Pancreas (tissue), 10 donors: ENCODE results near the gene MIDN. TPM values are rescaled to one million over a fixed set of nuclear protein-coding genes. Genes with fewer than 3 reads are reported as not detected.

ENCODE experiments used
- ATAC-seq, 4 donors: fragments of 200-7000 bp; cut with Tn5 transposase; one replicate each; pipeline versions ENCODE4 v1.8.0 to v1.9.1; 2020; ENCODE audit warnings: mild to moderate bottlenecking in 4 of 4, moderate library complexity in 4 of 4
- DNase-seq, 6 donors: peaks; one replicate each; pipeline ENCODE4 v3.0.0-alpha.2; 2020
- FAIRE-seq: peaks from 2 replicates; lab custom pipeline; 2012; peaks lifted over from hg19 to GRCh38; lab: Jason Lieb, UNC
- H3K27ac ChIP-seq, 4 donors: fragments of 200-600 bp; sonication (generic); 1 replicate in 3 of 4; 2 replicates in 1 of 4; pipeline versions ENCODE4 v1.5.0 to v1.8.0; 2020
- H3K27me3 ChIP-seq, 4 donors: fragments of 200-600 bp; one replicate each; pipeline ENCODE4 v1.8.0; 2021
- H3K36me3 ChIP-seq, 3 donors: fragments of 200-600 bp; sonication (generic) in 1 of 3; one replicate each; pipeline versions ENCODE4 v1.5.0 to v1.8.0; 2020 to 2021
- H3K4me1 ChIP-seq, 3 donors: fragments of 200-600 bp; one replicate each; pipeline ENCODE4 v1.8.0; 2021
- H3K4me3 ChIP-seq, 4 donors: fragments of 200-600 bp; sonication (generic) in 2 of 4; one replicate each; pipeline versions ENCODE4 v1.5.0 to v1.8.0; 2020 to 2021
- H3K9me3 ChIP-seq, 4 donors: fragments of 200-600 bp; one replicate each; pipeline ENCODE4 v1.8.0; 2021
- CTCF ChIP-seq, 4 donors: fragments of 200-600 bp; sonication (generic) in 3 of 4; IDR thresholded peaks; one replicate each; pipeline versions ENCODE4 v1.5.0 to v1.8.0; 2021; ENCODE audit warnings: antibody characterized with exemption in 4 of 4
- WGBS, 2 donors: extraction: QIAGEN DNeasy Blood & Tissue Kit; methylation state at CpG; one replicate each; pipeline ENCODE4 v1.1.7; 2013; 5-methylcytosine and 5-hydroxymethylcytosine counted together
- intact Hi-C, 3 donors: fragments of 100-400 bp; cut with DNase I; formaldehyde crosslinking; loops; one replicate each; pipeline versions ENCODE4 v1.11.1 to v1.14.2; 2022
- polyA plus RNA-seq, 2 donors: library from polyadenylated mRNA; stranded (reverse); fragments of 200-250 nt; gene quantifications; one replicate each; pipeline ENCODE4 v1.2.3, GENCODE V29; 2013
- total RNA-seq, 6 donors: library from RNA; stranded (reverse); fragmentation: NEBNext Ultra II Directional in 4 of 6; extraction: Animal tissue kit (Norgen Biotek cat#: 25700) in 4 of 6; gene quantifications; one replicate each; pipeline versions ENCODE4 v1.2.1 to v1.2.4, GENCODE V29; 2021 to 2023
- donor health status: healthy with polysubstance abuse.
- donor health status: DM: no; HTN: no; CAD: no; lungs with moderate emphysema.
- donor health status: DM: no; HTN: no; CAD: no.
- donor health status: control.
- donor health status: control.
- donor health status: Bipolar disorder and iron deficiency.
- donor health status: DM: yes; HTN: yes; CAD: no.
- donor health status: DM: no; HTN: no; CAD: no.
- donor health status: DM: no; HTN: no; CAD: no.
- donor health status: DM: yes; HTN: yes; CAD: no.

Gene MIDN
- total and polyA plus RNA-seq, 8 donors: 32.1 to 78.0 (median 44.4) TPM

- Histone ChIP-seq H3K4me3 (no peak overlapping the region), H3K27me3 (no peaks in the 10 kb centered on the region), H3K4me1 (peaks cover 27 to 49% (median 42%) of the 10 kb centered on the region in 3 donors), H3K27ac (peak overlapping the region; percentile 36 to 88 (median 71)), H3K9me3 (no peaks in the 10 kb centered on the region), H3K36me3 (no peaks in the 10 kb centered on the region)
- intact Hi-C loops: no loop called here
- ATAC-seq (peak in 3 of 4 donors; percentile 25 to 65 (median 31)), FAIRE-seq (no peak), DNase-seq (peak in 3 of 6 donors; percentile 61 to 77 (median 61))
- no peak for TF ChIP-seq CTCF (IDR thresholded peaks at IDR 0.05)
- 72 to 75% methylated on average over 39 of the region's 39 CpGs for WGBS, 2 donors
Measured at GRCh38 chr19:1213391-1214286, 34.7 kb upstream of the MIDN start.

DNA sequence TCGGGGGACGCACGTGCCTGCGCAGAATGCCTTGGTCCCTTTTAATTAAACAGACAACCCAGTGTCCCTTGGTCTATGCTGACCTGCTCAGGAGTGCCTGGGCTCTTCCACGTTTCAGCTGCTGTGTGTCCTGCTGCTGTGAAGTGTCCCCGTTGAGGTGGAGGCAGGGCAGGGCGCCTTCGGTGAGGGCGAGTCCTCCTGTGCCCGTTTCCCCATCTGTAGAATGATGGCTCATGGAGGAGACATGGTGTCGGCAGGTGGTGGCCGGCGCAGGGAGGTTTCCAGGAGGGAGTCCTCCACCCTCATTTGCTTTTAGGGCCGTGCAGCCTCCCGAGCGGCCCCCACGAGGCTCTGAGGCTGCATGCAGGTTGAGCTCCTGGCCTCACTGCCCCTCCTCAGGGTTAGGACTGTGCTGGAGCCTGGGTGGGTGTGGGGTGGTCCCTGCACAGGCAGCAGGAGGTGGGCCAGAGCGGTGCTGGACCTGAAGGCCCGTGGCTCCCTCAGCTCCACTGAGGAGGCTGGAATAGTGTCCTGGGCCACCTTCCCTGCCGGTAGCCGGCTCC, 34.0 kb upstream of the MIDN start:
- Histone ChIP-seq H3K27me3 (no peaks in the 10 kb centered on the region), H3K4me3 (no peak overlapping the region), H3K36me3 (no peaks in the 10 kb centered on the region), H3K27ac (peak overlapping the region; percentile 36 to 88 (median 71)), H3K9me3 (no peaks in the 10 kb centered on the region), H3K4me1 (peaks cover 23 to 43% (median 34%) of the 10 kb centered on the region in 3 donors)
- ATAC-seq (no peak), DNase-seq (peak in 1 of 6 donors; percentile 40), FAIRE-seq (no peak)
- intact Hi-C loops: no loop called here
- TF ChIP-seq CTCF (IDR thresholded peaks at IDR 0.05): no peak
- 72 to 77% methylated on average over 21 of the region's 21 CpGs for WGBS, 2 donors

DNA sequence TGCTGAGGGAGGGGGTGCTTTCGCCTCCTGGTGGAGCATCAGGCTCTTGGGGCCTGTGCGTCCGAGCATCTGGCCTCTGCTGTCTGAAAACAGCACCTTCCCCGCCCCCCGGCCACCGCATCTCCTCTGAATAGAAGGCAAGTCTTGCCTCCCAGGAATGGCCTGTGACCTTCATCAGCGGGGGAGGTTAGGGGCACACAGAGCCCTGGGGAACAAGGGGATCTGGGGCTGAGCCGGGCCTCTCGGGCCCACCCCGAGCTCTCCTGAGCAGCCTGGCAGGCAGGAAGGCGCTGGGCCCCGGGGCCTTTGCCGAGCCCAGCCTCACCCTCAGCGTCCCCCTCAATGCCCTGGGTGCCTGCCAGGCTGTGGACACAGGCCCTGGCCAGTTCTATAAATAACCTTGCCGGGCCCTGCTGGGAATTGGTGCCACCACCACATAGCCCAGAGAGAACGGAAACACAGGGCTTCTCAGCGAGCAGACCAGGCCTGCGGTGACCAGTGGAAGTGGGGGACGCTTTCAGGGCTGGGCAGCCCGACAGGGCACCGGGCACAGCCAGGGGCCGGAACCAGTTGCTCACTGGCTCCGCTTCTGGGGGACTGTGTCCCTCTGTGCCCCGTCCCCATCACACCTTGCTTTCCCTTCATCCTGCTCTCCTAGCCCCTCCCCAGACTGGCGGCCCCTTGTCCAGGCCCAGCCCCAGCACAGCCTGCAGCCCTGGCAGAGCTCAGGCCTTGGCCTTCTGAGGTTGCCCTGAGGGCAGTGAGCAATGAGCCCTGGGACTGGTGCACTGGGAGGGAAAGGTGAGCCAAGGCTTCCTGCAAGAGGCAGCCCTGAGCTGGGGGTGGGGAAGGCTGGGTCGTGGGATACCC, 33.3 kb upstream of the MIDN start:
- DNase-seq: peak in 5 of 6 donors; percentile 60 to 90 (median 72)
- Histone ChIP-seq H3K4me1 (peaks cover 23 to 41% (median 27%) of the 10 kb centered on the region in 3 donors), H3K36me3 (no peaks in the 10 kb centered on the region), H3K27me3 (no peaks in the 10 kb centered on the region), H3K4me3 (peak overlapping the region in 1 of 4 donors; percentile 1), H3K27ac (peak overlapping the region in 3 of 4 donors; percentile 71 to 88 (median 71)), H3K9me3 (no peaks in the 10 kb centered on the region)
- intact Hi-C loops: no loop called here
- FAIRE-seq: no peak
- WGBS, 2 donors: 36 to 38% methylated on average over 25 to 26 of the region's 26 CpGs
- no peak for TF ChIP-seq CTCF (IDR thresholded peaks at IDR 0.05)
- ATAC-seq: peak; percentile 17 to 69 (median 56)

- intact Hi-C loops: no loop called here
- H3K27me3 ChIP-seq: no peaks in the 10 kb centered on the region
- H3K4me1 ChIP-seq: peaks cover 18 to 35% (median 20%) of the 10 kb centered on the region in 3 donors
- FAIRE-seq (no peak), DNase-seq (peak in 1 of 6 donors; percentile 43), ATAC-seq (no peak)
- no peak overlapping the region for H3K4me3 ChIP-seq
- TF ChIP-seq CTCF (IDR thresholded peaks at IDR 0.05): no peak
- H3K27ac ChIP-seq: no peak overlapping the region
- WGBS, 2 donors: 86 to 91% methylated on average over 12 of the region's 12 CpGs
- peaks cover 0 to 12% (median 8%) of the 10 kb centered on the region in 3 donors for H3K36me3 ChIP-seq
- no peaks in the 10 kb centered on the region for H3K9me3 ChIP-seq
Measured at GRCh38 chr19:1216756-1217155, 31.6 kb upstream of the MIDN start.
